Measurements from ENCODE around the gene CARD19.

GRCh38 chr9:93051680-93052089, 44.3 kb upstream of the CARD19 start:
- TF ChIP-seq NFIC (IDR thresholded peaks at IDR 0.05) (no peak), MAX (IDR thresholded peaks at IDR 0.05) (no peak), TAF1 (IDR thresholded peaks at IDR 0.05; ENCODE audit: low read depth) (no peak), YY1 (IDR thresholded peaks at IDR 0.05; ENCODE audit: low read depth) (no peak), EP300 (IDR thresholded peaks at IDR 0.05; ENCODE audit: borderline replicate concordance) (no peak), RAD21 (IDR thresholded peaks at IDR 0.05; ENCODE audit: low read depth) (no peak), EGR1 (IDR thresholded peaks at IDR 0.05) (no peak), FOXM1 (IDR thresholded peaks at IDR 0.05; ENCODE audit: borderline replicate concordance, low read depth) (no peak), TCF12 (IDR thresholded peaks at IDR 0.05; ENCODE audit: low read depth) (no peak), CEBPB (IDR thresholded peaks at IDR 0.05) (no peak), CREB1 (IDR thresholded peaks at IDR 0.05; ENCODE audit: low read depth) (no peak), REST (IDR thresholded peaks at IDR 0.05; ENCODE audit: low read depth) (no peak), TEAD4 (IDR thresholded peaks at IDR 0.05) (no peak), USF1 (IDR thresholded peaks at IDR 0.05) (no peak)
